ENCODE measurements around the gene VWA7. TPM values are rescaled to one million over a fixed set of nuclear protein-coding genes. Genes with fewer than 3 reads are reported as not detected.

Gene VWA7
- total and polyA plus RNA-seq, 4 donors = 1.8 to 4.3 (median 3.4) TPM

DNA sequence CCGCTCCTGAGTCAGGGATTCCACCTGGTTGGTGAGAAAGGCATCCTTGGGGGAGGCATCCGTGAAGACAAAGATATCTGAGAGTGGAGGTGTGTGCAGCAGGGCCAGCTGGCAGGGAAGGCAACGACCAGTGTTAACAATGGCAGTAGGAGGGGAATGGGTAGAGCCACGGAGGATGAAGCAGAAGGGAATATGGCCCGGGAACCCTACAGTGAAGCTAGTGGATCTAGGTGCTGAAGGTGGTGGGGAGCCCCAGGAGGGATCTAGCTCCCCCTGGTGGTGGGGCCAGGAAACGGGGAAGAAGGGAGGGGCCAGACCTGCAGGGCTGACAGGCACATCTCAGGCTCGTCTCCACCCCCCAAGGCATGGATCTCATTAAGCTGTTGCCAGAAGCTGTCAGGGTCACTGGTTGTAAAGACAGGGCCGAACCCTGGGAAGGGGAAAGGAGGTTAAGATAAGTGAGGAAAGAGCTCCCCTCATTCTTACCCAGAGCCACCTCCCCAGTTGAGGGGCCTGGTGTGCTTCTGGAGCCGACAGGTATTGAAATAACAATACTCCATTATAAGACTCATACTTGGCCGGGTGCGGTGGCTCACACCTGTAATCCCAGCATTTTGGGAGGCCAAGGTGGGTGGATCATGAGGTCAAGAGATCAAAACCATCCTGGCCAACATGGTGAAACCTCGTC, 7.3 kb downstream of the VWA7 start:
- H3K4me3 ChIP-seq (ENCODE audit: low read depth, low read length) = no peak overlapping the region
- no peaks in the 10 kb centered on the region for H3K9me3 ChIP-seq (ENCODE audit: control insufficient read depth, insufficient read depth, low read length)
- no peak for DNase-seq (ENCODE audit: low read depth in 4 of 6, low spot score in 6 of 6)
- no peaks in the 10 kb centered on the region for H3K27me3 ChIP-seq (ENCODE audit: control insufficient read depth, insufficient read depth, low read length)
- H3K4me1 ChIP-seq (ENCODE audit: control insufficient read depth, insufficient read depth, low read length) = peaks cover 17% of the 10 kb centered on the region
- H3K27ac ChIP-seq (ENCODE audit: low read depth, low read length) = no peak overlapping the region
- H3K36me3 ChIP-seq (ENCODE audit: control insufficient read depth, insufficient read depth, low read length) = peaks cover 9% of the 10 kb centered on the region
- 58% methylated on average over 7 of the region's 12 CpGs for WGBS (ENCODE audit: insufficient coverage)

DNA sequence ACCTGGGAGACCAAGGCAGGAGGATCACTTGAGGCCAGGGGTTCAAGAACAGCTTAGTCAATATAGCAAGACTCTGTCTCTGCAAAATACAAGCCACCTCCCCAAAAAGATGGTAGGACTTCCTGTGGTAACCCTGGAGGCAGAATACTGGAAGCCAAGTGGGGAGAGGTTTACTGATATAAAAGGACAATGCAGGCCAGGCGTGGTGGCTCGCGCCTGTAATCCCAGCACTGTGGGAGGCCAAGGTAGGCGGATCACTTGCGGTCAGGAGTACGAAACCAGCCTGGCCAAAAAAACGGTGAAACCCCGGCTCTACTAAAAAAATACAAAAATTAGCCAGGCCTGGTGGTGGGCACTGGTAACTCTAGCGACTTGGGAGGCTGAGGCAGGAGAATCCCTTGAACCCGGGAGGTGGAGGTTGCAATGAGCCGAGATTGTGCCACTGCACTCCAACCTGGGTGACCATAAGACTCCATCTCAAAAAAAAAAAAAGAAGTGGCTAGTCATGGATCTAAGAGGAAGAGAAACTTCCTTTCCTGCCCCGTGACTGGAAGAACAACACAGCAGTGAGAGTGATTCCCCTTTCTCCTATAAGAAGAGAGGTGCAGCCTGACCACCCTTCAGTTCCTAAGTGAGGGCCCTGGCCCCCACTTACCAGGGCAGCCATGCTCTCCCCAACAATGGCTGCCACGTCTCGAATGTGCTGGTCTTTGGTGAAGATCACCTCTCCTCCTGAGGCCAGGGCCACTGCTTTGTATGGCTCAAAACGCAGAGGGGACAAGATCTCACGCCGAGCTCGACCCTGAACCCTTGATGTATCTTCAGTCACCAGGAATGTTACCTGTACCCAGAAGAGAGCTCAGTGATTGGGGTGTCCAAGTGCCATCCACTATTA, 8.5 kb downstream of the VWA7 start:
- no peak overlapping the region for H3K4me3 ChIP-seq (ENCODE audit: low read depth, low read length)
- no peak for DNase-seq (ENCODE audit: low read depth in 4 of 6, low spot score in 6 of 6)
- H3K27ac ChIP-seq (ENCODE audit: low read depth, low read length) = no peak overlapping the region
- WGBS (ENCODE audit: insufficient coverage) = 88% methylated on average over 13 of the region's 18 CpGs
- peaks cover 9% of the 10 kb centered on the region for H3K36me3 ChIP-seq (ENCODE audit: control insufficient read depth, insufficient read depth, low read length)
- H3K27me3 ChIP-seq (ENCODE audit: control insufficient read depth, insufficient read depth, low read length) = no peaks in the 10 kb centered on the region
- no peaks in the 10 kb centered on the region for H3K9me3 ChIP-seq (ENCODE audit: control insufficient read depth, insufficient read depth, low read length)
- peaks cover 25% of the 10 kb centered on the region for H3K4me1 ChIP-seq (ENCODE audit: control insufficient read depth, insufficient read depth, low read length)

DNA sequence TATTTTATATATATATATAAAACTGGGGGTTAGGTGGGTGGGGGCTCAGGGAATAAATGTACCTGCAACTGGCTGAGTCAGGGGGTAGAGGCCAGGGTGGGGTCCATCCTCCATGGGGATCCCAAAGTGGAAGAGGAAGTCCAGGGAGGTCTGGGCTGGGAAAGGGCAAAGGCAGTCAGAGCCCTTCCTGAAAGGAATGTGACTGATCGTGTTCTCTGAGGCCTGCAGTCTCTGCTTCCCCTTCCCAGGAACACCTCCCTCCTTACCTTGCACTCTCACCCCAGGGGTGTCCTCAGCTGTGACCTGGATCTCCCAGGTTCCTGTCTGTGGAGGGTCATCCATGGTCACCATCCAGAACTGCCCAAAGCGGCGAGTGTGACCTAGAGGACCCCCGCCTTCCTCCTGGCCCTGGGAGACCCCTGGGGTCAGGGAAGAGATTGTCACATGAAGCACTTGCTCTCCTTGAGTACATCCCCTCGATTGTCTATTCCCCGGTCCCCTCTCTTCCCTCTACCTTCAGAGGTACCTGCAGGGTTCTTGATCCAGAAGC, 10.0 kb downstream of the VWA7 start:
- H3K9me3 ChIP-seq (ENCODE audit: control insufficient read depth, insufficient read depth, low read length) = no peaks in the 10 kb centered on the region
- H3K27me3 ChIP-seq (ENCODE audit: control insufficient read depth, insufficient read depth, low read length) = no peaks in the 10 kb centered on the region
- 100% methylated on average over 5 of the region's 6 CpGs for WGBS (ENCODE audit: insufficient coverage)
- no peak for DNase-seq (ENCODE audit: low read depth in 4 of 6, low spot score in 6 of 6)
- H3K4me1 ChIP-seq (ENCODE audit: control insufficient read depth, insufficient read depth, low read length) = peaks cover 31% of the 10 kb centered on the region
- H3K27ac ChIP-seq (ENCODE audit: low read depth, low read length) = no peak overlapping the region
- peaks cover 16% of the 10 kb centered on the region for H3K36me3 ChIP-seq (ENCODE audit: control insufficient read depth, insufficient read depth, low read length)
- H3K4me3 ChIP-seq (ENCODE audit: low read depth, low read length) = no peak overlapping the region

DNA sequence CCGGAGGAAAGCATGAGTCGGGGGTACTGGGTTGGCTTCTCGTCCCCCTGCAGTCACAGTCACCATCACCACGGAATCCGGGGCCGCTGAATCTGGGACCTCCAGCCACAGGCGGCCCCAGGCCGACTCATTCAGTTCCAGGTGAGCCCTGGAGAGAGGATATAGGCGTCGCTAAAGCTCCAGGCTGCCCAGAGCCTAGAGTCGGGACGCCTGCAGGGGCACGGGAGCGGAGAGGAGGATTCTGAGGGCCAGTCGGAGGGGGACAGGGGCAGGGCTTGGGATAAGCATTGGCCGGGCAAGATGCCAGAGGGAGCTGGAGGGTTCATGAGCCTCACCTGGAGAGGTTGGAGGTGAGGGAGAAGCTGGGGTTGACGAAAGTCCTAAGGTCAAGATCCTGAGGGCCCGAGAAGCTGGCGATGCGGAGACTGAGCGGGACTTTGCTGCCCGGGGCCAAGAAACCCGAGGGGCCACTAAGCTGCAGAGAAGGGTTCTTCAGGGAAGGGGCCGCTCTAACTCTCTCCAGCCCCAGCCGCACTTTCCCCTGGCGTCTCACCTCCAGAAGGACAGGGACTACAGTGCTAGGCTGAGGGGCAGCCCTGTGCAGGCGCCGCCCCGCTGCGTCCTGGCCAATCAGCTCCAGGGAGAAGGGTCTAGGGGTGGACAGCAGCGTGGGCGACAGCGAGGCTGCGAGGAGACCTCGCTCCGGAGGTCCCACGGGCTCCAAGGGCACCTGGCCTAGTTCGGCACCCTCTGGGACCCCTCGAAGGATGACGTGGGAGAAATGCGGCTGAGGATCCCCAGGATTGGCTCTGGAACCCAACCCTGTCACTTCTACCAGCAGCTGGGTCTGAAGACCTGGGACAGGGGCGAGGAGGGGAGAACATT, 11.0 kb downstream of the VWA7 start:
- peak in 2 of 6 donors; percentile 34 to 40 for DNase-seq (ENCODE audit: low read depth in 4 of 6, low spot score in 6 of 6)
- 30% methylated on average over 34 of the region's 42 CpGs for whole genome bisulfite sequencing (ENCODE audit: insufficient coverage)
- H3K36me3 ChIP-seq (ENCODE audit: control insufficient read depth, insufficient read depth, low read length) = peaks cover 22% of the 10 kb centered on the region
- H3K4me1 ChIP-seq (ENCODE audit: control insufficient read depth, insufficient read depth, low read length) = peaks cover 31% of the 10 kb centered on the region
- H3K9me3 ChIP-seq (ENCODE audit: control insufficient read depth, insufficient read depth, low read length) = no peaks in the 10 kb centered on the region
- no peaks in the 10 kb centered on the region for H3K27me3 ChIP-seq (ENCODE audit: control insufficient read depth, insufficient read depth, low read length)
- H3K27ac ChIP-seq (ENCODE audit: low read depth, low read length) = no peak overlapping the region
- H3K4me3 ChIP-seq (ENCODE audit: low read depth, low read length) = peak overlapping the region; percentile 34

DNA sequence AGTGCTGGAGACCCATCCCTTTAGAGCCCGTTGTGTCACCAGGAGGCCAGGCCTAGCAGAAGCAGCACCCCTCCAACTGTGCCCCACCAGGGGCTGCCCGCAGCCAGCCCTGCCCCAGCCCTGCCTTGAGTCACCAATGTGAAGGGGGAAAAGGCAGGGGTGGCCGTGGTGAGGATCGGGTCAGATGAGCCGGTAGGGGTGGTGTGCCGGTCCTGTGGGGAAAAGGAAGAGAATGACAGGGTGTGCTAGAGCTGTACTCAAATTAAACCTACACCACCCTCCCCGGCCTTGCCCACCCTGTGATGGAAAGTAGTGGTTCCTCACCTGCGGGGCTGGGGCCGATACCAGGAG, 11.6 kb downstream of the VWA7 start:
- 78% methylated on average over 3 of the region's 9 CpGs for WGBS (ENCODE audit: insufficient coverage)
- Histone ChIP-seq H3K4me3 (ENCODE audit: low read depth, low read length) (no peak overlapping the region), H3K9me3 (ENCODE audit: control insufficient read depth, insufficient read depth, low read length) (no peaks in the 10 kb centered on the region), H3K36me3 (ENCODE audit: control insufficient read depth, insufficient read depth, low read length) (peaks cover 24% of the 10 kb centered on the region), H3K4me1 (ENCODE audit: control insufficient read depth, insufficient read depth, low read length) (peaks cover 31% of the 10 kb centered on the region), H3K27me3 (ENCODE audit: control insufficient read depth, insufficient read depth, low read length) (no peaks in the 10 kb centered on the region), H3K27ac (ENCODE audit: low read depth, low read length) (no peak overlapping the region)
- no peak for DNase-seq (ENCODE audit: low read depth in 4 of 6, low spot score in 6 of 6)

DNA sequence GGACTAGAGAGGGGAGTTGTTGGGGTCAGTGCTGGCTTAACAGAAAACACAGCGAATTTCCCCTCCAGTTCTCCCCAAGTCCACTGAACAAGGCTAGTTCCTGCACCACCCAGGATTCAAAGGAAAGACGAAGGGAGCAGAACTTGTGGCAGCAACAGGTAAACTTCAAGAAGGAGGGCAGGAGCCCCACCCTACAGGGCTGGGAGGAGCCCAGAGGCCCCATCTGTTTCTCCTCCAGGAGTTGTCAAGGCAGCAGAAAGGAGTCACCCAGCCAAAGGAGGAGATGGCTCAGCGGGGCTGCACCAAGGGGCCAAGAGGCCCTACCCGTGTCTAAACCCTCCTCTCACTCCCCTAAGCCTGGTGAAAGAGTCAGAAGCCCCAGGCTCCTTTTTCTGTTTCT, 12.9 kb downstream of the VWA7 start:
- Histone ChIP-seq H3K27ac (ENCODE audit: low read depth, low read length) (peak overlapping the region; percentile 90), H3K9me3 (ENCODE audit: control insufficient read depth, insufficient read depth, low read length) (no peaks in the 10 kb centered on the region), H3K27me3 (ENCODE audit: control insufficient read depth, insufficient read depth, low read length) (no peaks in the 10 kb centered on the region), H3K4me1 (ENCODE audit: control insufficient read depth, insufficient read depth, low read length) (peaks cover 31% of the 10 kb centered on the region), H3K36me3 (ENCODE audit: control insufficient read depth, insufficient read depth, low read length) (peaks cover 32% of the 10 kb centered on the region), H3K4me3 (ENCODE audit: low read depth, low read length) (no peak overlapping the region)
- no peak for DNase-seq (ENCODE audit: low read depth in 4 of 6, low spot score in 6 of 6)
- 100% methylated on average over 1 of the region's 4 CpGs for WGBS (ENCODE audit: insufficient coverage)

DNA sequence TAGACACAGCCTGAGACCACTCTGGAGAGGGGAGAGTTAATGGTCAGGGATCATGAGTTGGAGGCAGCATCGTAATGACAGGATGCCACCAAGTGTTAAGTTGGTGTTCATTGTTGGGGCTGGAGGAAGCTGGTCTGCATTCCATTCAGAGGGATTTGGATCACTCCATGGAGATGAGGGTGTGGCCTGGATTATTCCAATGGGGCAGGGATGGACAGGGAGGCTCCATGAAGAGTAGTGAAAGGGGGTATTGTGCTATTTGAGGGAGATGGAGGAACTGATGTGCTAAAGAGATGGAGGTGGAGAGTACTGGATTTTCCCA, 13.5 kb downstream of the VWA7 start:
- H3K27ac ChIP-seq (ENCODE audit: low read depth, low read length) = peak overlapping the region; percentile 90
- peak in 4 of 6 donors; percentile 41 to 84 (median 58) for DNase-seq (ENCODE audit: low read depth in 4 of 6, low spot score in 6 of 6)
- H3K27me3 ChIP-seq (ENCODE audit: control insufficient read depth, insufficient read depth, low read length) = no peaks in the 10 kb centered on the region
- peaks cover 31% of the 10 kb centered on the region for H3K4me1 ChIP-seq (ENCODE audit: control insufficient read depth, insufficient read depth, low read length)
- WGBS (ENCODE audit: insufficient coverage) = 0% methylated on average over 1 of the region's 1 CpG
- no peaks in the 10 kb centered on the region for H3K9me3 ChIP-seq (ENCODE audit: control insufficient read depth, insufficient read depth, low read length)
- H3K36me3 ChIP-seq (ENCODE audit: control insufficient read depth, insufficient read depth, low read length) = peaks cover 32% of the 10 kb centered on the region
- no peak overlapping the region for H3K4me3 ChIP-seq (ENCODE audit: low read depth, low read length)

DNA sequence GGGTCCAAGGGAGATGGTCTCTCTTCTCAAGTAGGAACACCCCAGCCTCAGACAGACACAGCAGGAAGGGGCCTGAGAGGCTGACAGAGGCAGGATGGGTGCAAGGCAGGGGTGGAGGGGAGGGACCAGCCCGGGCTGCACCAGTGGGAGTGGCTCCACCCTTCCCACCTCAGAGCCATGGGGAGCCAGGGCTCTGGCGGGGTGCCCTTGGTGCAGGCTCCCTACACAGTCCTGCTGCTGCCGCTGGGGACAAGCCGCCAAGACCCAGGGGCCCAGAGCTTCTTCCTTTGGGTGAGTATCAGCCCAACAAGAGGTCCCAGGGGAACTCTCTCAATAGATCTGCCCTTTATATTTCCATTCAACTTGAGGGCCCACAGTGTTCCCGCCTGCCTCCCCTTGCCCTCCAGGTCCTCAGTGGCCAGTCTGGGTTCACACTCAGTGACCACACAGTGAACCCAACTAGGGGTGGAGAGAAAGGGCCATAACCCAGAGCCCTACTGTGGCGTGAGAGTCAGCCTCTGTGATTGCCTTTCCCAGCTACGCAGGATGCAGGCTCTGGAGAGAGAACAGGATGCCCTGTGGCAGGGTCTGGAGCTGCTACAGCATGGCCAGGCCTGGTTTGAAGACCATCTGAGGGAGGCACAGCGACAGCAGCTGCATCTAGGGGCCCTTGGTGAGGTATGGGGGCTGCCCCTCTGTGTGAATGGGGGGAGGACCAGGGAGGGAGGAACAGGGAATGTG, 14.1 kb downstream of the VWA7 start:
- Histone ChIP-seq H3K27ac (ENCODE audit: low read depth, low read length) (peak overlapping the region; percentile 90), H3K4me3 (ENCODE audit: low read depth, low read length) (no peak overlapping the region), H3K36me3 (ENCODE audit: control insufficient read depth, insufficient read depth, low read length) (peaks cover 34% of the 10 kb centered on the region), H3K27me3 (ENCODE audit: control insufficient read depth, insufficient read depth, low read length) (no peaks in the 10 kb centered on the region), H3K9me3 (ENCODE audit: control insufficient read depth, insufficient read depth, low read length) (no peaks in the 10 kb centered on the region), H3K4me1 (ENCODE audit: control insufficient read depth, insufficient read depth, low read length) (peaks cover 31% of the 10 kb centered on the region)
- DNase-seq (ENCODE audit: low read depth in 4 of 6, low spot score in 6 of 6) = no peak
- 59% methylated on average over 8 of the region's 8 CpGs for WGBS (ENCODE audit: insufficient coverage)

DNA sequence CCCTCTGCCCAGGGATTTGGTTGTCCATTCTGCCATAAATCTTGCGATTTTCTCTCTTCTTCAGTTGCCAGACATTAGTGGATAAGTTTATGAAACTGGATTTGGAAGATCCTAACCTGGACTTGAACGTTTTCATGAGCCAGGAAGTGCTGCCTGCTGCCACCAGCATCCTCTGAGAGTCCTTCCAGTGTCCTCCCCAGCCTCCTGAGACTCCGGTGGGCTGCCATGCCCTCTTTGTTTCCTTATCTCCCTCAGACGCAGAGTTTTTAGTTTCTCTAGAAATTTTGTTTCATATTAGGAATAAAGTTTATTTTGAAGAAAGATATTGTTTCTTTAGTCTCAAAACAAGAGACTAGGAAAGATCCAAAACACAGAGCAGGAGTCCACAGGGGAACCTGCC, 14.8 kb downstream of the VWA7 start, which contains the start of gene SAPCD1:
SAPCD1 (plus strand) TSS at position 301 of the 400 bp plus-strand sequence. CDS start 399 bp downstream, outside the sequence.
- peaks cover 34% of the 10 kb centered on the region for H3K36me3 ChIP-seq (ENCODE audit: control insufficient read depth, insufficient read depth, low read length)
- H3K9me3 ChIP-seq (ENCODE audit: control insufficient read depth, insufficient read depth, low read length) = no peaks in the 10 kb centered on the region
- 43% methylated on average over 1 of the region's 4 CpGs for WGBS (ENCODE audit: insufficient coverage)
- no peak for DNase-seq (ENCODE audit: low read depth in 4 of 6, low spot score in 6 of 6)
- peak within 1 kb of the TSS; percentile 90 for H3K27ac ChIP-seq (ENCODE audit: low read depth, low read length)
- H3K27me3 ChIP-seq (ENCODE audit: control insufficient read depth, insufficient read depth, low read length) = no peaks in the 10 kb centered on the region
- H3K4me3 ChIP-seq (ENCODE audit: low read depth, low read length) = no peak within 1 kb of the TSS
- H3K4me1 ChIP-seq (ENCODE audit: control insufficient read depth, insufficient read depth, low read length) = peaks cover 31% of the 10 kb centered on the region
